ENCODE data around the gene TPRG1L.

The TPRG1L gene

DNA sequence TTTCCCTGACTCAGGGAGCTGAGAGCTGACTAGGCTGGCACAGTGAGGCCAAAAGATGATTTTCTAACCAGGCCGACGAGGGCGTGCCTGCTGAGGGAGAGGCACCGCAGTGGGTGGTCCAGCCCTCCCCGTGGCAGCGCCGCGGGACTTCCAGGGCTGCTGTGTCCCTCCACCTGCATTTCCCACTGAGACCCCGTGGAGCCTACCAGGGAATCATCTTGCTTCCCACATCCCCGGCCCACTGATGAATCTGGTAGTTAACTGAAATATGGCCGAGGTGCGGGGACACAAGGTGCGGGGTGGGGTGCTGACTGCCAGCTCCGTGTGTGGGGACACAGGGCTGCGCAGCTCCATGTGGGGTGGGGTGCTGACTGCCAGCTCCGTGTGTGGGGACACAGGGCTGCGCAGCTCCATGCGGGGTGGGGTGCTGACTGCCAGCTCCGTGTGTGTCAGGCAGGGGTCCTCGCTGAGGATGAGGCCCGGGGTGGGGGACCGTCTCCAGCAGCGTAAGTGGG, 14.6 kb downstream of the TPRG1L start:
- no peak overlapping the region for H3K27ac ChIP-seq (ENCODE audit: low read length)
- ATAC-seq (ENCODE audit: insufficient read depth, low read depth) (no peak), DNase-seq (no peak)
- TF ChIP-seq, protein P1, sequence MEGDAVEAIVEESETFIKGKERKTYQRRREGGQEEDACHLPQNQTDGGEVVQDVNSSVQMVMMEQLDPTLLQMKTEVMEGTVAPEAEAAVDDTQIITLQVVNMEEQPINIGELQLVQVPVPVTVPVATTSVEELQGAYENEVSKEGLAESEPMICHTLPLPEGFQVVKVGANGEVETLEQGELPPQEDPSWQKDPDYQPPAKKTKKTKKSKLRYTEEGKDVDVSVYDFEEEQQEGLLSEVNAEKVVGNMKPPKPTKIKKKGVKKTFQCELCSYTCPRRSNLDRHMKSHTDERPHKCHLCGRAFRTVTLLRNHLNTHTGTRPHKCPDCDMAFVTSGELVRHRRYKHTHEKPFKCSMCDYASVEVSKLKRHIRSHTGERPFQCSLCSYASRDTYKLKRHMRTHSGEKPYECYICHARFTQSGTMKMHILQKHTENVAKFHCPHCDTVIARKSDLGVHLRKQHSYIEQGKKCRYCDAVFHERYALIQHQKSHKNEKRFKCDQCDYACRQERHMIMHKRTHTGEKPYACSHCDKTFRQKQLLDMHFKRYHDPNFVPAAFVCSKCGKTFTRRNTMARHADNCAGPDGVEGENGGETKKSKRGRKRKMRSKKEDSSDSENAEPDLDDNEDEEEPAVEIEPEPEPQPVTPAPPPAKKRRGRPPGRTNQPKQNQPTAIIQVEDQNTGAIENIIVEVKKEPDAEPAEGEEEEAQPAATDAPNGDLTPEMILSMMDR (IDR thresholded peaks at IDR 0.05; ENCODE audit: borderline replicate concordance, extremely low read depth, low read length, poor library complexity, severe bottlenecking): no peak
- TF ChIP-seq EZH2 (IDR thresholded peaks at IDR 0.05; ENCODE audit: borderline replicate concordance, low read depth, low read length, severe bottlenecking): no peak
- peaks cover 21% of the 10 kb centered on the region for H4K20me1 ChIP-seq (ENCODE audit: insufficient read depth, low read length)
- no peaks in the 10 kb centered on the region for H3K9me3 ChIP-seq (ENCODE audit: insufficient read depth, low read length, severe bottlenecking)
- H2AFZ ChIP-seq (ENCODE audit: low read depth, low read length): no peak overlapping the region
- peaks cover 81% of the 10 kb centered on the region for H3K36me3 ChIP-seq (ENCODE audit: insufficient read depth, low read length)
- H3K4me2 ChIP-seq (ENCODE audit: insufficient read depth, low read length): no peak overlapping the region
- no peaks in the 10 kb centered on the region for H3K27me3 ChIP-seq (ENCODE audit: insufficient read depth, low read length, poor library complexity)
- H3K4me1 ChIP-seq (ENCODE audit: insufficient read depth, low read length): no peaks in the 10 kb centered on the region
- H3K9ac ChIP-seq (ENCODE audit: low read depth, low read length): no peak overlapping the region
- H3K79me2 ChIP-seq (ENCODE audit: insufficient read depth, low read length): peaks cover 17% of the 10 kb centered on the region
- no peak overlapping the region for H3K4me3 ChIP-seq (ENCODE audit: low read depth in 1 of 2, low read length in 2 of 2)

DNA sequence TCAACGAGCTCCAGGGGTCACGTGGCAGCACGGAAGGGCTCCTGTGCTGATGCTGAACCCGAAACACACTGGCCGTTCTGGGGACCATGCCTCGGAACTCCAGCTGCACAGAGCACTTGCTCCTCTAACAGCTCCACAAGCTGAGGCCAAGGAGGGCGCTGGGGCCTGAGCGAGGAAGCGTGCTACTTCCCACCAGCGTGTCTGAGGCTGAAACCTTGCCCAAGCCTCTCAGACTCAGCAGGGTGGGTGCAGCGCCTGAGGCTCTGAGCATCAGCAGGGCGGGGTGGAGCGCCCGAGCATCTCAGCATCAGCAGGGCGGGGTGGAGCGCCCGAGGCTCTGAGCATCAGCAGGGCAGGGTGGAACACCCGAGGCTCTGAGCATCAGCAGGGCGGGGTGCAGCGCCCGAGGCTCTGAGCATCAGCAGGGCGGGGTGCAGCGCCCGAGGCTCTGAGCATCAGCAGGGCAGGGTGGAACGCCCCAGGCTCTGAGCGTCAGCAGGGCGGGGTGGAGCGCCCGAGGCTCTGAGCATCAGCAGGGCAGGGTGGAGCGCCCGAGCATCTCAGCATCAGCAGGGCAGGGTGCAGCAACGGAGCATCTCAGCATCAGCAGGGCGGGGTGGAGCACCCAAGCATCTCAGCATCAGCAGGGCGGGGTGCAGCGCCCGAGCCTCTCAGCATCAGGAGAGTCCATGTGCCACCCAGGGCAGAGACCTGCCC, 15.5 kb downstream of the TPRG1L start:
- Histone ChIP-seq H3K36me3 (ENCODE audit: insufficient read depth, low read length) (peaks cover 81% of the 10 kb centered on the region), H3K9me3 (ENCODE audit: insufficient read depth, low read length, severe bottlenecking) (no peaks in the 10 kb centered on the region), H3K4me2 (ENCODE audit: insufficient read depth, low read length) (no peak overlapping the region), H2AFZ (ENCODE audit: low read depth, low read length) (no peak overlapping the region), H3K4me1 (ENCODE audit: insufficient read depth, low read length) (no peaks in the 10 kb centered on the region), H3K27ac (ENCODE audit: low read length) (no peak overlapping the region), H3K27me3 (ENCODE audit: insufficient read depth, low read length, poor library complexity) (no peaks in the 10 kb centered on the region), H4K20me1 (ENCODE audit: insufficient read depth, low read length) (peaks cover 20% of the 10 kb centered on the region), H3K79me2 (ENCODE audit: insufficient read depth, low read length) (peaks cover 22% of the 10 kb centered on the region), H3K9ac (ENCODE audit: low read depth, low read length) (no peak overlapping the region), H3K4me3 (ENCODE audit: low read depth in 1 of 2, low read length in 2 of 2) (no peak overlapping the region)
- no peak for TF ChIP-seq EZH2 (IDR thresholded peaks at IDR 0.05; ENCODE audit: borderline replicate concordance, low read depth, low read length, severe bottlenecking)
- TF ChIP-seq, protein P1 (IDR thresholded peaks at IDR 0.05; ENCODE audit: borderline replicate concordance, extremely low read depth, low read length, poor library complexity, severe bottlenecking): no peak
- ATAC-seq (ENCODE audit: insufficient read depth, low read depth): no peak
- DNase-seq: no peak

DNA sequence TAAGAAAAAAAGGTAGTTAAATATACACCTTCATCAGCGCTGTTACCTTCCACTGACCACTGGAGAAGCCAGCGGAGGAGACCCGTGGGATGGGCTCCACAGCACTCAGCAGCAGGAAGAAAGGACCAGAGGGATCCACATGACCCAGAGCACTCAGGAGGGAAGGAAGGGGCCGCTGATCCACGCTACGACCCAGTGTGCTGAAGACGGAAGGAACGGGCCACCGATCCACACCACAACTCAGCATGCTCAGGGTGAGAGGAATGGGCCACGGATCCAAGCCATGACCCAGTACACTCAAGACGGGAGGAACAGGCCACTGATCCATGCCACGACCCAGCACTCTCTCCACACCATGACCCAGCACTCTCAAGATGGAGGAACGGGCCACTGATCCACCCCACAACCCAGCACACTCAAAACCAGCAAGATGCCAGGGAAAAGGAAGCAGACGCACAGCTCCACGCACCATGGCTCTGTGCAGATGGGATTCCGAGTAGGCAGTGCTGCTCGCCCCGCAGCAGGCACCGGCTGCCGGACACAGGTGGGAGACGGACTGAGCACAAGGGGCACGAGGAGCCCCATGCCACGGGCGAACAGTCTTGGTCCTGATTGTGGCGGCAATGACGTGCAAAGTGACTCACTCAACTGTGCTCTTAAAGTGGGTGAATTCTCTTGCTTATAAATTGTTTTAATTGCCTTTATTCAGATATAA, 16.4 kb downstream of the TPRG1L start:
- no peak overlapping the region for H2AFZ ChIP-seq (ENCODE audit: low read depth, low read length)
- no peak overlapping the region for H3K4me3 ChIP-seq (ENCODE audit: low read depth in 1 of 2, low read length in 2 of 2)
- H3K27me3 ChIP-seq (ENCODE audit: insufficient read depth, low read length, poor library complexity): no peaks in the 10 kb centered on the region
- H3K9me3 ChIP-seq (ENCODE audit: insufficient read depth, low read length, severe bottlenecking): no peaks in the 10 kb centered on the region
- DNase-seq (no peak), ATAC-seq (ENCODE audit: insufficient read depth, low read depth) (no peak)
- H3K9ac ChIP-seq (ENCODE audit: low read depth, low read length): no peak overlapping the region
- peaks cover 30% of the 10 kb centered on the region for H3K79me2 ChIP-seq (ENCODE audit: insufficient read depth, low read length)
- peaks cover 20% of the 10 kb centered on the region; the same call in 1 of the 2 replicates for H4K20me1 ChIP-seq (ENCODE audit: insufficient read depth, low read length)
- no peaks in the 10 kb centered on the region for H3K4me1 ChIP-seq (ENCODE audit: insufficient read depth, low read length)
- H3K36me3 ChIP-seq (ENCODE audit: insufficient read depth, low read length): peaks cover 81% of the 10 kb centered on the region
- TF ChIP-seq EZH2 (IDR thresholded peaks at IDR 0.05; ENCODE audit: borderline replicate concordance, low read depth, low read length, severe bottlenecking): no peak
- TF ChIP-seq, protein P1 (IDR thresholded peaks at IDR 0.05; ENCODE audit: borderline replicate concordance, extremely low read depth, low read length, poor library complexity, severe bottlenecking): no peak
- no peak overlapping the region for H3K27ac ChIP-seq (ENCODE audit: low read length)
- no peak overlapping the region for H3K4me2 ChIP-seq (ENCODE audit: insufficient read depth, low read length)

All from DND-41 (cell line).